Neural cell (in vitro differentiated cells): ENCODE measurements around the gene HMCN2. TPM values are rescaled to one million over a fixed set of nuclear protein-coding genes. Genes with fewer than 3 reads are reported as not detected.

ENCODE experiments used
- H2AFZ ChIP-seq: fragments of 200-600, 300-800 bp; sonication (generic), shearing (Covaris generic); 2 replicates; pipeline ENCODE4 v1.6.0; 2014; ENCODE audit warnings: low read depth, mild to moderate bottlenecking, antibody characterized with exemption, low read length, moderate library complexity
- H3F3A ChIP-seq: fragments of 200-600 bp; shearing (Covaris generic); 2 replicates; pipeline ENCODE4 v1.6.1; 2016; ENCODE audit warnings: mild to moderate bottlenecking, moderate library complexity, mixed read lengths, antibody characterized with exemption, low read length; ENCODE audit not compliant: insufficient read depth, poor library complexity, severe bottlenecking
- H3K27ac ChIP-seq: fragments of 200-600, 300-800 bp; sonication (generic), shearing (Covaris generic); 2 replicates; pipeline ENCODE4 v1.5.1; 2014; ENCODE audit warnings: mild to moderate bottlenecking, low read length, moderate library complexity
- H3K27me3 ChIP-seq: fragments of 300-800, 200-600 bp; sonication (generic), shearing (Covaris generic); 2 replicates; pipeline ENCODE4 v1.6.0; 2014; ENCODE audit warnings: mild to moderate bottlenecking, low read depth, low read length, moderate library complexity; ENCODE audit not compliant: insufficient read depth
- H3K36me3 ChIP-seq: fragments of 300-800, 200-600 bp; sonication (generic), shearing (Covaris generic); 2 replicates; pipeline ENCODE4 v1.5.1; 2014; ENCODE audit warnings: mild to moderate bottlenecking, antibody characterized with exemption, low read length, moderate library complexity; ENCODE audit not compliant: insufficient read depth
- H3K4me2 ChIP-seq: fragments of 300-800, 200-600 bp; sonication (generic), shearing (Covaris generic); 2 replicates; pipeline ENCODE4 v1.6.0; 2014; ENCODE audit warnings: mild to moderate bottlenecking, low read length
- H3K4me3 ChIP-seq: fragments of 300-800, 200-600 bp; sonication (generic), shearing (Covaris generic); 2 replicates; pipeline ENCODE4 v1.5.1; 2014; ENCODE audit warnings: mild to moderate bottlenecking, low read length, moderate library complexity
- H3K79me2 ChIP-seq: fragments of 200-600 bp; shearing (Covaris generic); replicated peaks from 2 replicates; pipeline ENCODE4 v1.6.0; 2014; ENCODE audit warnings: mild to moderate bottlenecking, low read length, moderate library complexity; ENCODE audit not compliant: insufficient read depth
- H3K9ac ChIP-seq: fragments of 300-800, 200-600 bp; sonication (generic), shearing (Covaris generic); 2 replicates; pipeline ENCODE4 v1.6.1; 2016; ENCODE audit warnings: mild to moderate bottlenecking, low read length, mixed read lengths
- H3K9me2 ChIP-seq: fragments of 200-600 bp; shearing (Covaris generic); 2 replicates; pipeline ENCODE4 v1.6.1; 2016; ENCODE audit warnings: mild to moderate bottlenecking, low read length, mixed read lengths; ENCODE audit not compliant: insufficient read depth
- H3K9me3 ChIP-seq: fragments of 200-600, 300-800 bp; sonication (generic), shearing (Covaris generic); 2 replicates; pipeline ENCODE4 v1.6.1; 2016; ENCODE audit warnings: mild to moderate bottlenecking, mixed run types, low read length, moderate library complexity, mixed read lengths
- H4K20me1 ChIP-seq: fragments of 200-600 bp; shearing (Covaris generic); 2 replicates; pipeline ENCODE4 v1.6.1; 2016; ENCODE audit warnings: mild to moderate bottlenecking, mixed run types; ENCODE audit not compliant: insufficient read depth
- CTCF ChIP-seq: fragments of 450-650 bp; IDR thresholded peaks from 2 replicates; pipeline ENCODE4 v1.5.1; 2014; ENCODE audit warnings: antibody characterized with exemption, mild to moderate bottlenecking, moderate library complexity; ENCODE audit not compliant: poor library complexity, severe bottlenecking
- EP300 ChIP-seq: fragments of 450-650 bp; conservative IDR thresholded peaks from 2 replicates; pipeline ENCODE4 v1.6.1; 2014; ENCODE audit warnings: antibody characterized with exemption, mild to moderate bottlenecking, moderate library complexity; ENCODE audit not compliant: poor library complexity, severe bottlenecking
- EZH2 ChIP-seq: fragments of 200-600, 300-800 bp; shearing (Covaris generic), sonication (generic); IDR thresholded peaks from 2 replicates; pipeline ENCODE4 v1.6.1; 2014; ENCODE audit warnings: antibody characterized with exemption, low read length, borderline replicate concordance, mild to moderate bottlenecking; ENCODE audit not compliant: insufficient read depth, poor library complexity, severe bottlenecking
- MXI1 ChIP-seq: fragments of 450-650 bp; conservative IDR thresholded peaks from 2 replicates; pipeline ENCODE4 v1.6.1; 2014; ENCODE audit warnings: antibody characterized with exemption, mild to moderate bottlenecking; ENCODE audit not compliant: poor library complexity, severe bottlenecking
- POLR2AphosphoS5 ChIP-seq: IDR thresholded peaks from 2 replicates; pipeline ENCODE4 v1.6.1; 2012
- RAD21 ChIP-seq: fragments of 450-650 bp; conservative IDR thresholded peaks from 2 replicates; pipeline ENCODE4 v1.6.1; 2014; ENCODE audit warnings: antibody characterized with exemption, mild to moderate bottlenecking, moderate library complexity
- SMC3 ChIP-seq: fragments of 450-650 bp; conservative IDR thresholded peaks from 2 replicates; pipeline ENCODE4 v1.6.1; 2014; ENCODE audit warnings: antibody characterized with exemption, mild to moderate bottlenecking, moderate library complexity; ENCODE audit not compliant: poor library complexity
- TAF1 ChIP-seq: IDR thresholded peaks from 2 replicates; pipeline ENCODE4 v1.6.1; 2012; ENCODE audit warnings: low read depth
- polyA plus RNA-seq: library from polyadenylated mRNA; depleted of rRNA; stranded (reverse); fragments of >200 nt; gene quantifications from 2 replicates; pipeline ENCODE4 v1.2.3, GENCODE V29; 2014
- TF ChIP-seq, protein P1 (sequence below): IDR thresholded peaks from 2 replicates; pipeline ENCODE4 v1.6.1; 2012; ENCODE audit warnings: borderline replicate concordance

Gene HMCN2
- polyA plus RNA-seq, 1 donor from 2014 or later = 1.7 TPM

GRCh38 chr9:130424595-130425454 lies 159.3 kb downstream of the HMCN2 start:
- Histone ChIP-seq H3K36me3 (no peaks in the 10 kb centered on the region), H3K27ac (no peak overlapping the region), H3K4me3 (no peak overlapping the region), H3K27me3 (no peaks in the 10 kb centered on the region), H3K9me2 (no peaks in the 10 kb centered on the region), H3K79me2 (no peaks in the 10 kb centered on the region), H2AFZ (no peak overlapping the region), H3K9me3 (no peaks in the 10 kb centered on the region), H4K20me1 (no peaks in the 10 kb centered on the region), H3K4me2 (no peak overlapping the region), H3K9ac (no peak overlapping the region), H3F3A (no peaks in the 10 kb centered on the region)
- TF ChIP-seq, protein P1, sequence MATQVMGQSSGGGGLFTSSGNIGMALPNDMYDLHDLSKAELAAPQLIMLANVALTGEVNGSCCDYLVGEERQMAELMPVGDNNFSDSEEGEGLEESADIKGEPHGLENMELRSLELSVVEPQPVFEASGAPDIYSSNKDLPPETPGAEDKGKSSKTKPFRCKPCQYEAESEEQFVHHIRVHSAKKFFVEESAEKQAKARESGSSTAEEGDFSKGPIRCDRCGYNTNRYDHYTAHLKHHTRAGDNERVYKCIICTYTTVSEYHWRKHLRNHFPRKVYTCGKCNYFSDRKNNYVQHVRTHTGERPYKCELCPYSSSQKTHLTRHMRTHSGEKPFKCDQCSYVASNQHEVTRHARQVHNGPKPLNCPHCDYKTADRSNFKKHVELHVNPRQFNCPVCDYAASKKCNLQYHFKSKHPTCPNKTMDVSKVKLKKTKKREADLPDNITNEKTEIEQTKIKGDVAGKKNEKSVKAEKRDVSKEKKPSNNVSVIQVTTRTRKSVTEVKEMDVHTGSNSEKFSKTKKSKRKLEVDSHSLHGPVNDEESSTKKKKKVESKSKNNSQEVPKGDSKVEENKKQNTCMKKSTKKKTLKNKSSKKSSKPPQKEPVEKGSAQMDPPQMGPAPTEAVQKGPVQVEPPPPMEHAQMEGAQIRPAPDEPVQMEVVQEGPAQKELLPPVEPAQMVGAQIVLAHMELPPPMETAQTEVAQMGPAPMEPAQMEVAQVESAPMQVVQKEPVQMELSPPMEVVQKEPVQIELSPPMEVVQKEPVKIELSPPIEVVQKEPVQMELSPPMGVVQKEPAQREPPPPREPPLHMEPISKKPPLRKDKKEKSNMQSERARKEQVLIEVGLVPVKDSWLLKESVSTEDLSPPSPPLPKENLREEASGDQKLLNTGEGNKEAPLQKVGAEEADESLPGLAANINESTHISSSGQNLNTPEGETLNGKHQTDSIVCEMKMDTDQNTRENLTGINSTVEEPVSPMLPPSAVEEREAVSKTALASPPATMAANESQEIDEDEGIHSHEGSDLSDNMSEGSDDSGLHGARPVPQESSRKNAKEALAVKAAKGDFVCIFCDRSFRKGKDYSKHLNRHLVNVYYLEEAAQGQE = no peak

GRCh38 chr9:130425741-130426466 lies 160.3 kb downstream of the HMCN2 start:
- Histone ChIP-seq H3F3A (no peaks in the 10 kb centered on the region), H3K36me3 (no peaks in the 10 kb centered on the region), H3K9ac (no peak overlapping the region), H2AFZ (no peak overlapping the region), H3K79me2 (no peaks in the 10 kb centered on the region), H3K27me3 (no peaks in the 10 kb centered on the region), H3K27ac (no peak overlapping the region), H4K20me1 (no peaks in the 10 kb centered on the region), H3K9me2 (no peaks in the 10 kb centered on the region), H3K9me3 (no peaks in the 10 kb centered on the region), H3K4me2 (no peak overlapping the region), H3K4me3 (no peak overlapping the region)
- TF ChIP-seq TAF1 (no peak), SMC3 (no peak), CTCF (no peak), MXI1 (no peak), RAD21 (no peak)

DNA sequence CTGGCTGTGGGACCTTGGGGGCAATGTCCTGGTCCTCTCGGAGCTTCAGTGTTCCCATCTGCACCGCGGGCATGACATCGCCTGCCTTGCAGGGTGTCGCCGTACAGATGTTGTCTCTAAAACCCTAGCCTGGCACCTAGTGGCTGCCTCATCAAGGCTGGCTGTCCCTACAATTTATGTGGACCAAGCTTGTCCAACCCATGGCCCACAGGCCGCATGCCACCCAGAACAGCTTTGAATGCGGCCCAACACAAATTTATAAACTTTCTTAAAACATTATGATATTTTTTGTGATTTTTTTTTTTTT lies 160.9 kb downstream of the HMCN2 start:
- TF ChIP-seq TAF1 (no peak), EZH2 (no peak), POLR2AphosphoS5 (no peak), CTCF (no peak), RAD21 (no peak), MXI1 (no peak), SMC3 (no peak), EP300 (no peak)
- TF ChIP-seq, protein P1 = no peak
- Histone ChIP-seq H3K9ac (no peak overlapping the region), H3K4me3 (no peak overlapping the region), H4K20me1 (no peaks in the 10 kb centered on the region), H3K9me2 (no peaks in the 10 kb centered on the region), H3K4me2 (no peak overlapping the region), H3K27me3 (no peaks in the 10 kb centered on the region), H2AFZ (no peak overlapping the region), H3K9me3 (no peaks in the 10 kb centered on the region), H3K79me2 (no peaks in the 10 kb centered on the region), H3K27ac (no peak overlapping the region), H3F3A (no peaks in the 10 kb centered on the region), H3K36me3 (no peaks in the 10 kb centered on the region)
